Omental fat pad (tissue), 4 donors: Measurements from ENCODE around the gene TMEM168. TPM values are rescaled to one million over a fixed set of nuclear protein-coding genes. Genes with fewer than 3 reads are reported as not detected.

Experiments
- ATAC-seq: fragments of 150-250 bp; one replicate; pipeline ENCODE4 v1.9.1; 2016; ENCODE audit warnings: mild to moderate bottlenecking, moderate library complexity; ENCODE audit not compliant: low FRiP score
- DNase-seq: peaks from one replicate; pipeline ENCODE4 v3.0.0-alpha.2; 2019; ENCODE audit warnings: low spot score
- total RNA-seq, 4 donors: library from RNA; depleted of rRNA; stranded (reverse); fragments of >200 nt; gene quantifications; one replicate each; pipeline ENCODE4 v1.1.0, GENCODE V29; 2016
- TF ChIP-seq, protein P1 (sequence below), 3 donors: fragments of 450-650 bp; IDR thresholded peaks; one replicate each; pipeline ENCODE4 v1.5.1; 2016 to 2017; ENCODE audit warnings: antibody characterized with exemption in 3 of 3, mild to moderate bottlenecking in 3 of 3, moderate library complexity in 2 of 3

Gene TMEM168
- total RNA-seq, 4 donors from 2014 or later = 17.9 to 28.7 (median 20.8) TPM

DNA sequence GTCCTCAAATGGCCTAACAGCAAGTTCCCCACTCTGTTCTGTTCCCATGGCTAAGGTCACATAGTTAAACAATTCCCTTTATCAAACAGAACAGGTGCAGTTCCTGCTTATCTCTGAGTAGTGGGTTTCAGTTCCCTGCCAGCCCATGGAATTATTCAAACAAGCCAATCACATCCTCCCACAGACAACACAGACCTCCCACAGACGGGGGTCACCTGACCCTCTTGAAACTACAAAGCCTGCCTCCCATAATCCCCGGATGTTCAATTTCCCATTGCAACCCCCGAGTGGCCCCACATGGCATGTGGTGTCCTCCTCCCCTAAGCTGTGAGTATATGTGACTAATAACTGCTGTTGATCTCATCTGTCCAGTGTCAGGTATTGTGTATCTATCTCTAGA is 64.1 kb downstream of the TMEM168 start:
- DNase-seq = no peak
- no peak for ATAC-seq
- TF ChIP-seq, protein P1, sequence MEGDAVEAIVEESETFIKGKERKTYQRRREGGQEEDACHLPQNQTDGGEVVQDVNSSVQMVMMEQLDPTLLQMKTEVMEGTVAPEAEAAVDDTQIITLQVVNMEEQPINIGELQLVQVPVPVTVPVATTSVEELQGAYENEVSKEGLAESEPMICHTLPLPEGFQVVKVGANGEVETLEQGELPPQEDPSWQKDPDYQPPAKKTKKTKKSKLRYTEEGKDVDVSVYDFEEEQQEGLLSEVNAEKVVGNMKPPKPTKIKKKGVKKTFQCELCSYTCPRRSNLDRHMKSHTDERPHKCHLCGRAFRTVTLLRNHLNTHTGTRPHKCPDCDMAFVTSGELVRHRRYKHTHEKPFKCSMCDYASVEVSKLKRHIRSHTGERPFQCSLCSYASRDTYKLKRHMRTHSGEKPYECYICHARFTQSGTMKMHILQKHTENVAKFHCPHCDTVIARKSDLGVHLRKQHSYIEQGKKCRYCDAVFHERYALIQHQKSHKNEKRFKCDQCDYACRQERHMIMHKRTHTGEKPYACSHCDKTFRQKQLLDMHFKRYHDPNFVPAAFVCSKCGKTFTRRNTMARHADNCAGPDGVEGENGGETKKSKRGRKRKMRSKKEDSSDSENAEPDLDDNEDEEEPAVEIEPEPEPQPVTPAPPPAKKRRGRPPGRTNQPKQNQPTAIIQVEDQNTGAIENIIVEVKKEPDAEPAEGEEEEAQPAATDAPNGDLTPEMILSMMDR (IDR thresholded peaks at IDR 0.05) = no peak

DNA sequence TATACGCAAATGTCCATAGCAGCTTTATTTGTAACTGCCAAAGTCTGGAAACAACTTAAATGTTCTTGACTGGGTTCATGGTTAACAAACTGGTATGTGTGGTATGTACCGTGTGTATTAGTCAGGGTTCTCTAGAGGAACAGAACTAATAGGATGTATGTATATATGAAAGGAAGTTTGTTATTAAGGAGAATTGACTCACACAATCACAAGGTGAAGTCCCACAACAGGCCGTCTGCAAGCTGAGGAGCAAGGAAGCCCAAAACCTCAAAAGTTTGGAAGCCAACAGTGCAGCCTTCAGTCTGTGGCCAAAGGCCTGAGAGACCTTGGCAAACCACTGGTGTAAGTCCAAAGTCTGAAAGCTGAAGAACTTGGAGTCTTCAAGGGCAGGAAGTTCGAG is 66.8 kb downstream of the TMEM168 start:
- TF ChIP-seq, protein P1 (IDR thresholded peaks at IDR 0.05) = no peak
- no peak for DNase-seq

DNA sequence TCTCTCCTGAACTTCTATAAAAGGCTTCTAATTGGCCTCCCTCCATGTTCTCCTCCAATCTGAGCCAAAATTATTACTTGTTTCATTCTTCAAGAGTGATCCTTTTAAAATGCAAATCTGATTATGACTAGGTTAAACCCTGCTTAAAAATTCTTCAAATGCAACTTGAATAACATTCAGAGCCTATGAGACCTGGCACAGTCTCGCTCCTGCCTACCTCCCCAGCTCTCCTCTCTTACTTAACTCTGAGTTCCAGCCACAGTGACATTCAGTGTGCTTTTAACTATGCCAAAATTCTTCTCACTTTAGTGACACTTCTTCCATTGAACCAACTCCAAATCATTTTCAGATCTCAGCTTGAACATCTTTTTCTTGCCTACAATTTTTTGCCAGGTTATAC is 68.8 kb downstream of the TMEM168 start:
- no peak for ATAC-seq
- TF ChIP-seq, protein P1 (IDR thresholded peaks at IDR 0.05) = no peak
- no peak for DNase-seq

More for the DNA sequence above, 66.8 kb downstream of the TMEM168 start:
- no peak for ATAC-seq

DNA sequence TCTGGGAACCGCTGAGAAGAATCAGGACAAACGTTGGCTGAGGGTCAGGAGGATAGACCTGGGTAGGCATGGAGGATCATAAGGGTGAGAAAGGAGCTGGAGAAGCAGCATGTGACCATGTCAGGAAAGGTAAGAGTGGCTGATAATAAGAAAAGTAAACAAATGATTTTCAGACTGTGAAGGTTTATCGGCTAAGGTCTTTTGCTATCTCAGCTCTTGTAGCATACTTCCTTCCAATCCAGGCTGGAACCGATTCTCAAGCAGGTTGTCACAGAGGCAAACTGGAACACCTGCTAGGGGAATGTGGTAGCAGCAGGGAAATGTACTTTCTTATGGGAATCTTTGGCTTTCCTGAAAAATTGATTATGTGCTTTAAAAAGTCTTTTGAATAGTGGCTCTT is 74.7 kb downstream of the TMEM168 start:
- DNase-seq (no peak), ATAC-seq (no peak)
- TF ChIP-seq, protein P1 (IDR thresholded peaks at IDR 0.05) = no peak

DNA sequence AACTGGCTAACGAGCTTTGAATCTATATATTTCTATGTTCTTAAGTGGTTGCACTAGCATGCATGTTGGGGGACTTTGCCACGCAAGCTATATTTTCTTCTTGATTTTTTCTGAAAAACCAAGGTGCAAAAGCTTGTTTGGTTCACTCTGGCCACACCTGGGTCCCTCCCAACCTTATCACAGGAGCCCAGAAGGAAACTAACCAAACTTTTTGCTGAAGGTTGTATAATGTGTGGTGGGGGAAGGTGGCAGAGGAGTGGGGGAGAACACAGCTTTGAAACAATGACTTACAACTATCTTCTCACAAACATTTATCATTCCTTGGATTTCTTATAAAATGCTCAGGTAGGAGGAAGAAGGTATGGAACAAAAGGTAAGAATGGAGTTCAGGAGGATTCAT is 75.3 kb downstream of the TMEM168 start:
- DNase-seq (no peak), ATAC-seq (no peak)
- TF ChIP-seq, protein P1 (IDR thresholded peaks at IDR 0.05) = no peak
